Measurements from ENCODE around the gene PTF1A.
"Not testable (repeated sequence)": the region's sequence is repeated elsewhere in the genome, so short reads cannot be mapped to it uniquely, and the experiment has no call there.

Gene PTF1A

GRCh38 chr10:23203369-23204325, 11.5 kb downstream of the PTF1A start:
- DNase-seq (ENCODE audit: low read depth in 2 of 2): no peak

GRCh38 chr10:23204773-23205172, 12.7 kb downstream of the PTF1A start:
- DNase-seq (ENCODE audit: low read depth in 2 of 2): no peak

- DNase-seq (ENCODE audit: low read depth in 2 of 2): no peak
Measured at GRCh38 chr10:23205972-23206642, 14.0 kb downstream of the PTF1A start.

GRCh38 chr10:23217471-23217870, 25.4 kb downstream of the PTF1A start:
- no peak for DNase-seq (ENCODE audit: low read depth in 2 of 2)

- no peak for DNase-seq (ENCODE audit: low read depth in 2 of 2)
Measured at GRCh38 chr10:23230582-23230981, 38.5 kb downstream of the PTF1A start.

- DNase-seq (ENCODE audit: low read depth in 2 of 2): no peak
Measured at GRCh38 chr10:23238015-23238414, 45.9 kb downstream of the PTF1A start.

- not testable (repeated sequence) for DNase-seq (ENCODE audit: low read depth in 2 of 2)
Measured at GRCh38 chr10:23241779-23242178, 49.7 kb downstream of the PTF1A start.

Data from stimulated activated CD8-positive, alpha-beta memory T cell treated with anti-CD3 and anti-CD28 coated beads, Interleukin-7, amount 100 ng/mL, for 4 hours (primary cell).